ENCODE data around the gene HYPK.
A peak's percentile ranks its signal among the peaks of the same experiment; 100 is the strongest.

HYPK gene, protein sequence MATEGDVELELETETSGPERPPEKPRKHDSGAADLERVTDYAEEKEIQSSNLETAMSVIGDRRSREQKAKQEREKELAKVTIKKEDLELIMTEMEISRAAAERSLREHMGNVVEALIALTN

DNA sequence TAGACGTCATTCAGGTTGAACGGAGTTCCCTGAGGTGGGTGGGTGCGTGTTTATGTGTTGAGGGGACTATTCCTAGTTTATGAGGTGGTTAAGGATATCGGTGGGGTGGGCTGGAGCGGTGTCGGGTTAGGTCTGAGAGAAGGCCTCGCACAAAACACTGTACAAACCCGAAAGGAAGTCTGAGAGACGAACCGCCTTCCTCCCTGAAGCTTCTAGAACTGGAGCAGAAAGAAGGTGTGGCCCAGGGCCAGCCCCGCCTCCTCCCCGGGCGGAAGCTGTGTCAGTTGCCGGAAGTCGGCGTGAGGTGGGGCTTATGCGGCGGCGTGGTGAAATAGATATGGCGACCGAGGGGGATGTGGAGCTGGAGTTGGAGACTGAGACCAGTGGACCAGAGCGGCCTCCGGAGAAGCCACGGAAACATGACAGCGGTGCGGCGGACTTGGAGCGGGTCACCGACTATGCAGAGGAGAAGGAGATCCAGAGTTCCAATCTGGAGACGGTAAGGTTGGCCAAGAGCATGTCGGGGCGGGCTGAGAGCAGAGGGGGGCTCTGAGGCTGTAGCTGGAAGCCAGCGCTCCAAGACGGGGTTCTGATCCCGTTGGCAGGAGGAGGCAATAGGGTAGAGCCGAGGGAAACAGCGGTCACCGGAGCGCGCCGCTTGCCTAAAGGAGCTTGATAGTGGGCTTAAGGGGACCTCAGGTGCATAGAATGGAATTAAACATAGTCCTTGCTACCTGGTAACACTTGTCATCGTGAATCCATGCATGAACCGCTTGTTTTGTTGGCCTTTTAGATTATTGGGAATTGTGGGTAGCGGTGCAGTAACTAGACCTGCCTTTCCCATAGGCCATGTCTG is at the start of gene HYPK:
TSS of gene HYPK (plus strand) at position 314 of the 856 bp plus-strand sequence. CDS start at position 338, 24 bp downstream.
- peak; percentile 47 to 57 for DNase-seq

DNA sequence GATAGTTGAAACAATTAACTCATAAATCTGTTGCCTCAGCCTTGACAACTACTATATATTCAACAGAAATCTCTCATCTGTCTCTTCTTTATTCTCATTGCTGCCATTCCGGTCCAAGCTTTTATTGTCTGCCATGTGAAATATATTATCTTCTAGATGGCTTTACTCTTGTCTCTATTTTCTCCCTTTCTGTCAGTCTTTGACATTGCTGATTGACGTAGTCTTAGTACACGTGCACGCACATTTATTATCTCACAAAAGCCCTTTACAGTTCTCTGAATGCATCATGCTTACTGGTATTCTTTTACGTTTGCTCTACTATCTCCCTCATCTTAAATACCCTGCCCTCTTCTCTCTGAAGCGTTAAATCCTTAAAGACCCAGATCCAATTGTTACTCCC is 48.5 kb upstream of the HYPK start:
- no peak for DNase-seq

DNA sequence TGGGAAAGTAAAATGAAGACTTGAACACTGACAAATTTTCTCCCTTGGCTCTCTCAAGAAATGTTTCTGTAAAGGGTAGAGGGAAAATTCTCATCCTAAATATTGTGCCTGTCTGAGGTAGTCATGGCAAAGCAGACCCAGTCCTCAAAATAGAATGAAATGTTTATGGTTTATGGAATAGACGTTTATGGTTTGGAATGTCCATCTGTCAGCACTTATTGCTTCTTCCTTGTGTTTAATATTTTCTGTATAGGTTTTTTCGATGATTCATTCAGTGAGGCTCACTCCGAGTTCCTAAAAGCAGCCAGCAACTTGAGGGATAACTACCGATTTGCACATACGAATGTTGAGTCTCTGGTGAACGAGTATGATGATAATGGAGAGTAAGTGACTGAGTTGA is 37.6 kb upstream of the HYPK start:
- DNase-seq, result no peak

DNA sequence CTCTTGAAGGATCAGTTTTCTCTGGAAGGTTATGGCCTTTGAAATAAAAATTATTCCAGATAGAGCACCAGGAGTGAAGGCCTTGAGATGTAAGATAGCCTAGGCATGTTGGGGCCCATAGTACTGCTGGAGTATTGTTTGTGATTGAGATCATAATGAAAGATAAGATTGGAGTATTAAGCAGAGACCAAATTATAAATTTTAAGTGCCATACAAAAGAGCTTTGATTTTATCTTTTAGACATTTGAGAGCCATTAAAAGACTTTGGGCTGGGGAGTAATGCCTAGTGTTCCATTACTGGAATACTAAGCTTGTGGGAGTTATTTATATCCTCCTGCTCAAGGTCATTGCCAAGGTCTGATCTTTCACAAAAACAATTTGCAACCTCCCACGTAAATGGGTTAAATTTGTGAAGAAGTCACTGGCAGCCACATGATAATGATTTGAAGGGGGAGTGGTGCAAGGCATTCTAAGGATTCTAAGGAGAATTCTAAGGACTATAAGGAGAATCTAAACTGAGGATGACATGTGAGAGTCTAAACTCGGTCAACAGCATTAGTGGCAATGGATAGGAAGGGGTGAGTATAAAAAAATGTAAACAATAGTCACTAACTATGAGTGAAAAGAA is 36.5 kb upstream of the HYPK start:
- DNase-seq, result no peak

DNA sequence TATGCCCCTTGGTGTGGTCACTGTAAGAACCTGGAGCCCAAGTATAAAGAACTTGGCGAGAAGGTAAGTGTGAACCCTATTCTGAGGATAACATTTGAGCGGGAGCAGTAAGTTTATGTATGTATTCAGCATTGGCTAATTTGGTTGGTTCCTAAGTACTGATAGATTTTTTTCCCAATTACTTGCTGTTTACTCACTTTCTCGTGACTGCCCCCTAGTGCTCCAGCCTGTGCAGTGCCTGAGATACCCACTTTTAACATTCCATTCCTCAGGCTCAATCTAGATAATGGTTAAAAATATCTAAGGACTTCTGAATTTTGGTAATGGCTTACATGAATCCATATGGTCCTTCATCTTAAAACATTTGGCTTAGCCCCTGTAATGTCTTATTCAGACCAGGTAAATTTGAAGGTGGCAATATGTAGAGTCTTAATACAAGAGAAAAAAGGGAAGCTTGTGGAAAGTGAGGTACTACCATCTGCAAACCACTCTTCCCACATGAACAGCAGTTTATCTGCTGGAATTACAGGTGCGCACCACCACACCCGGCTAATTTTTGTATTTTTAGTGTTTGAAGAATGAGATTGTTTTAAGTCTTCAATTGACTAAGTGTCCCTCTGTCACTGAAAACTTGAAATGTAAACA is 30.7 kb upstream of the HYPK start:
- DNase-seq, result peak in 1 of 2 experiments; percentile 13

DNA sequence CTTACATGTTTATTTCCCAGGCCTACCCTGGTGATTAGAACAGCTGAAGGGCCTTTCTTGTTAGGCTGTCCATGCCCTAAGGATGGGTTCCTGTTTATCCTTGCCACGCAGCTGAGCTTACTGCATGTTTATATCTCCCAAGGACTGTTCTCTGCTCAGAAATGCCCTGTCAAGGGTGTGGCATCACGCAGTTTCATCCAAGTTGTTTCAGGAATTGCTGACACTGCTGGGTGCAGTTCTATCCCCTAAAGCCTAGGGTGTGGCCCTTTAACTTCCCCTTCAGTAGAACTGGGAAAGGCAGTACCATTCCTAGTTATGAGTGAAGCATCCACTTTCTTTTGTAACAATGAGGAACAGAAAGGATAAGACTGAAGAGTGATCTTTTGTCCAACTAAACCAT is 28.6 kb upstream of the HYPK start:
- DNase-seq, result no peak

DNA sequence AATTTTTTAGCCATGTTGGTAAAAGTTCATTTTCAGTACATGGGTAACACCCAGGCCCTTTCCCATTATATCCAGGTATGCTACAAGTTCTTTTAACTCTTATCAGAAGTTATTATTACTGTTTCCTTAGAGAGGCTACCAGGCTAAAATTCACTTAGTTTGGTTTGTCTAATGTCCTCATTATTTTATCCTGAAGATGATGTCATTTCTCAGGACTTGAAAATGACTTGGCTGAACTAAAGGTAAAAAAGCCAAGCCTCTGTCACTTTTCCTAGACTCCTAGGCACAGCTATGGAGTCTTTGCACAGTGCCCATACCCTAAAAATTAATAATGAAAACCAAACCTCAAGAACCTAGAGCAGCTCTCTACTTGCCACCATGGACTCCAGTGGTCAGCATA is 27.8 kb upstream of the HYPK start:
- no peak for DNase-seq

DNA sequence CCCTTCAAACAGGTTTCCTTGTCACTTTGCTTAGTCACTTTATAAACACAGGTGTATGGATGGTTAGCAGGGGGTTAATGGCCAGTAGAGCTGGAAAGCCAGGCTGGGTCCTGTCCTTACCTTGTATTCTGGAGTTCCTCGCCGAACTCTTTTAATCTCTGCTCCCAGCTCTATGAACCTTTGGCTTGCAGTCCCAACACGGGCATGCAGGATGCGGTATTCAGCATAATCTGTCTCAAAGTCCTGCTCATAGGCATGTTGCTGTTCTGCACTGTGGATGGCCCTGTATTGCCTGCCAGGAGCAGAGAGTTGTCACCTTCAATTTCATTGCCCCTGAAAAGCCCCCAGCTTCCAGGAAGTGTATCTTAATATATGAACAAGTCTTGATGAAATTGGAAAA is 26.3 kb upstream of the HYPK start:
- DNase-seq, result no peak

DNA sequence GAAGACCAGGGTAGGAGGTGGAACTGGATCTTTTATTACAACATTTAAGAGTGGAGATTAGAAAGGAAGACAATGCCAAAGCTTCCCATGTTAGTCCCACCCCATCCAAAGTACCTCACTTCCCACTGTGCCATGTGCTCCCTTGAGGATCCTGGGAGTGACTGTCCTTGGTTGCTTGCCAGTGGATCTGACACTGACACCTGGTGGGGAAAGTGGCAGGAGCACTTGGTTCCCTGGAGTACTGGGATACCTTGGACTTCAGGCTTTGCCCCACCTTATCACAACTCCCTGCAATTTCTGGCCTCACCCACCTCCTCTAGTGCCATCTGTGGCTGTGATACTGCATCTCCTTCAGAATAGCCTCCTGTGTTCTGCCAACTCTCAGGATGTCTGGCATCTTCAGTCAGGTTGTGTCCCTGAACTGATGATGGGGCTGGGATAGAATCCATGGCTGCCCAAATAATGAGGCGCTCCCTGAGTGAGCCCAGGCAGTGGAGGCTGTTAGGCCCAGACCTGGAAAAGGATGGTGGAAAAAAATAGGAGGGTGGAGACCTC is 24.9 kb upstream of the HYPK start:
- DNase-seq, result peak; percentile 29 to 53

DNA sequence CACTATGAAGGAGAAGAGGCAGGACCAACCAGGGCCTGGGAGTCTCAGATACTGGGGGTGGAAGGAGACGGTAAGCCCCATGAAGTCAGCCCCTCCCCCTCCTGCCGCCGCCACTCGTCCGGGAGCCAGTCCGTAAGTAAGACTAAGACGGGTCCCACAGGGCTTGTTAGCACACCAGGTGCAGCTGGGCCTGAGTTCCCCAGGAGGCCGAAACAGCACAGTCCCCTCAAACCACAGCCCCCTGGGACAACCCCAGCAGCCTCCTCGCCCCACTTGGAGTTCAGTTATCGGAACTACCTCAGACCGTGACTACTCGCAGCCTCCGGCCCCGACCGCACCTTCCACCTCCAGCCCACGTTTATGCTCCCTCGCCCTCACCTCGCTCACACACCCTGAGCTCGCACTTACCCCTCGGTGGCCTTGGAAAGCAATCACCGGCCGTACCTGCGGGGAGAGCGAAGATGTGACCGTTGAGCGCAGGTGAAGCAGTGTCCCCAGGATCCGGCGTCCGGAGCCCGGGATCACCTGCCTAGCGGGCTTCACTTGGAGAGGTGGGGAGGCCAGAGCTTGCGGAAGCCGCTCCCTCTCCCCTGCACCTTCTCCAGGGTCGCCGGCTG is 24.2 kb upstream of the HYPK start:
- peak in 1 of 2 experiments; percentile 1 for DNase-seq

DNA sequence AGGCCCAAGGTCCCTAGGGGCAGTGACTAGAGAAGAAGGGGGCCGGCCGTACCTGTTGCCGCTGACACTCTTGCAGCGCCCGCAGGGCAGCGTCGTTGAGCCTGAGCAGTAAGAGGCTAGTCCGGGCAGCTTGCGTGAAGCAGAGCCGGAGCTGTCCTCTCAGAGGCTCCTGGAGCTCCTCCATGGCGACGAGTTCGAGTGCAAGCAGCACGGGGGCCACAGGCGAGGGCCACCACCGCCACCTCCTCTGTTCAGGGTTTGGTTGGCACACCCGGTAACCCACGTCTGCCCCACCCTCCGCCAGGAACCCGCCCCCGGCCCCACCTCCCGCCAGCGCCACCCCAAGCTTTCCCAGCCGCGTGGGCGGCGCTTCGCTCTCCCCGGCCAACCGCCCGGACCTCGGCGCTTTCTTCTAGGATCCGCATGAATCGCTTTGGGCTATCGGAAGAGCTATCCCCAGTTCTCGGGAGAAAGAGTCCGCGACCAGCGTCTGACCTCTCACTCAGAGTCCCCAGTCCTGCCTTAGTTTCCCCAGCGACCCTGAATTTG is 23.6 kb upstream of the HYPK start, which contains the start of gene ELL3:
TSS of gene ELL3 (minus strand) at position 249 of the 549 bp plus-strand sequence. CDS start at position 184, 65 bp downstream.
- DNase-seq, result peak; percentile 58 to 71

DNA sequence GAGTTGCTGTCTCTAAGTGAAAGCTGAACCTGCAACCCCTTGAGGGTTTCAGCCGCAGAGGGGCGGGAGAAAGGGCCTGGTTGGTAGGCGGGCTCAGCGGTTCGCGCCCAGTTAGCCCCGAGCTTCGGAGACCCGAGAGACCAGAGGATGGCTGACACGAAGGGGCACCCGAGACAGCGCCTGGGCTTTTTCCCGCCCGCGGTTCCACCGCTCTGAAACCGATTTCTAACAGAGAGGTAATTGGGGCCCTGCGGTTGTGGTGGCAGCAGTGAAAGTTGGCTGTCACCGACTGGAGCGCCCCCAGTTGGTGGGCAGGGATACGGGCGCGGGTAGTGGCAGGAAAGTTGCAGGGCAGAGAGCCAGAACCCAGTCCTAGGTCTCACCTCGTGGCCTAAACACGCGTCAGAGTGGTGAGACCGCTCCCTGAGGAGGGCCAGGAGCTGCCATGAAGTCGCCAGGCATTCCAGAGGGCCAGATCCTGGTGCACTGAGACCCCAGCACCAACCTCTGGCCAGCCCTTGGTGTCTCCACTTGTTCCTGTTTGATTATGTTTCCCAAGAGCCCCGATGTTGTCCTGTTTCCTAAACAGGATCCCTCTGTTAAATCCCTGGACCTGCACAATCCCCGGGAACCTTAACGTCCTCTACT is 23.0 kb upstream of the HYPK start:
- DNase-seq, result peak; percentile 58 to 71

DNA sequence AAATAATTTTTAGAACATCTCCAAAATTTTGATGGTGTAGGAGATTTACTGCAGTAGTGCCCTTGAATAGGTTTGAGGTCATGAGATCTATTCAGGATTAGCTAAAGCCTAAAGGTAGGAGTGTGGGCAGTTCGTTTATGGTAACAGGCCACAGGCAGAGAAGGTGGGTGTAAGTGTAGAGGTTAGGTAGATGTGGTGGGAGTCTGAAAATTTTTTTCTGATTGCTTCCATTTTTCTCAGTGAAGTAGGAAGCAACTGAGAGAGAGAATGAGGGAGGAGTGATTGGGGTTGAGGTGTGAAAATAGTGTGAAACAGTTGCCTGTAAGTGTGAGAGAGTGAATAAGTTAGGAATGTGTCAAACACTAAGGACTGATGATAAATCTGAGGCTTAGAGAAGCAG is 21.4 kb upstream of the HYPK start:
- DNase-seq, result no peak

DNA sequence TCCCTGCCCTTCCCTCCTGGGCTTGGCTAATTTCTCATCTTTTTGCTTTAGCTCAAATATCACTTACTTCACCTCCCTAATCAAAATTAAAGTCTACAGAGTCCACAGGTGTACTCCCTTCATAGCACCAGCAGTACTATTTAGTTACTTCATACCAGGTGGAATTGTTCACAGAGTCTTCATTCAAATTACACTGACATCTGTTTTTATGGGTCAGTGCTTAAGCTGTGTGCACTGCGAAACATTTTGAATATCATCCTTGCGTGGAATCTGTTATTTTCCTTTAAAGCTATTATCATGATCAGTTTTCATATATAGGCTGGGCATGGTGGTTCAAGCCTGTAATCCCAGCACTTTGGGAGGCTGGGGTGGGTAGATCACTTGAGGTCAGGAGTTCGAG is 11.0 kb upstream of the HYPK start:
- no peak for DNase-seq

DNA sequence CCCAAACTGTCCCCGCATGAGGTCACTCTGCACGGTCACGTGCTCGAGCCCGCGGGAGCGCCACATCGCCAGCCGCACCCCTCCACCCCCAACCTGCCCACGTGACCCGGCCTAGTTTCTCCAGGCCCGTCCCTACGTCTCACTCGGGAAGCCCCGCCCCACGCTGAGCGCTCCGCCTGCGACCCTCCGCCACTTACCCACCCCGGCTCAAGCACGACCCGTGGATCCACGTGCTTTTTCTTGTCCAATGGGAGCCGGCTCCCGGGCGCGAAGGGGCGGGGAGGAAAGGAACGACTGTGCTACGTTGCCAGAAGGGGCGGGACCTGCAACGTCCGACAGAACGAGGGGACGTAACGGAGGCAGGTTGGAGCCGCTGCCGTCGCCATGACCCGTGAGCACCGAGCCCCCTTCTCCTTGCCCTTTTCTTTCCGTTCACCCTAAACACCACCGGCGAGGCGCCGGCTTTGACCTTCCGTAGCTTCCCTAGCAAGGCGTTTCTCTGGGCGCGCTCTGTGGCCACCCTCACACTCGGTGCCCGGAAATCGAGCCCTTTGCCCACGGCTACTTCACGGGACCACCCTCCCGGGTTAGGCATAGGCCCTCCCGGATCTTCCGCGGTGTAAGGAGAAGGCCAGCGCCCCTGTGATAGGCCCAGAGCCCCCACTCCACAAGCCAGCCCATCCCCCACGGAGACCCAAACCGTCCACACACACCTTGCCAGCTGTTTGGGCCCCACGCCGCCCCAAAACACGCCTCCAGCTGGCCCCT is 8.2 kb upstream of the HYPK start, which contains the start of gene SERF2:
TSS of gene SERF2 (plus strand) at position 328 of the 768 bp plus-strand sequence. CDS start at position 385, 57 bp downstream.
- DNase-seq, result peak; percentile 93 to 95

DNA sequence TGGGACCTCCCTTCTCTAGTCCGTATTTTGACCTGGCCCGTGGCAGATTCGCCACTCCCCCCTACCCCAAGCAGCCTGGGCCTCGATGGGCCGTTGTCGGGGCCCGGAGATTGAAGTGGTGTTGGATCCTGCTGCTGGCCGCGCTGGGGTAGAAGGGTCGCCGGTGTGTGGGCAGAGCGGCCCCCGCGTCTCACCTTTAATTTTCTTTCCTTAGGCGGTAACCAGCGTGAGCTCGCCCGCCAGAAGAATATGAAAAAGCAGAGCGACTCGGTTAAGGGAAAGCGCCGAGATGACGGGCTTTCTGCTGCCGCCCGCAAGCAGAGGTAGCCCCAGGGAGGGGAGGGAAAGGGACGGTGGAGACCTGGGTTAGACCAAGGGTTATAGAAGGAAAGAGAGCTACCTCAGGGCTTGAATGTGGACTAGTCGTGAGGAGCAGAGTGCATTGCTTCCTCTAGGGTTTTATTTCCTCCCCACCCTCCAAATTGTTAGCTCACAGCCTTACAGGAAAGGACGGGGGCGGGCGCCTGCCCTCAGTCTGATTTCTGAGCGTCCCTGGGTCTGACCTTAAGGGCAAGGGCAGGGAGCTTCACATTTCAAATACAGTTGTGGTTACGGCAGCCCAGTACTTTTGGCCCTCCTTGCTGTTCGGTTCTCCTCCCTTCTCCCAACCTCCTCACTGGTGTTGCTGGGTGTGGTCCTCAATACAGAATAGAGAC is 7.5 kb upstream of the HYPK start:
- no peak for DNase-seq

DNA sequence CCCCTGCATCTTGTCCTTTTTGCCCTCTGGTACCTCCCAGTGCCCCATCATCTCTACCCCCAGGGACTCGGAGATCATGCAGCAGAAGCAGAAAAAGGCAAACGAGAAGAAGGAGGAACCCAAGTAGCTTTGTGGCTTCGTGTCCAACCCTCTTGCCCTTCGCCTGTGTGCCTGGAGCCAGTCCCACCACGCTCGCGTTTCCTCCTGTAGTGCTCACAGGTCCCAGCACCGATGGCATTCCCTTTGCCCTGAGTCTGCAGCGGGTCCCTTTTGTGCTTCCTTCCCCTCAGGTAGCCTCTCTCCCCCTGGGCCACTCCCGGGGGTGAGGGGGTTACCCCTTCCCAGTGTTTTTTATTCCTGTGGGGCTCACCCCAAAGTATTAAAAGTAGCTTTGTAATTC is 6.8 kb upstream of the HYPK start:
- no peak for DNase-seq

DNA sequence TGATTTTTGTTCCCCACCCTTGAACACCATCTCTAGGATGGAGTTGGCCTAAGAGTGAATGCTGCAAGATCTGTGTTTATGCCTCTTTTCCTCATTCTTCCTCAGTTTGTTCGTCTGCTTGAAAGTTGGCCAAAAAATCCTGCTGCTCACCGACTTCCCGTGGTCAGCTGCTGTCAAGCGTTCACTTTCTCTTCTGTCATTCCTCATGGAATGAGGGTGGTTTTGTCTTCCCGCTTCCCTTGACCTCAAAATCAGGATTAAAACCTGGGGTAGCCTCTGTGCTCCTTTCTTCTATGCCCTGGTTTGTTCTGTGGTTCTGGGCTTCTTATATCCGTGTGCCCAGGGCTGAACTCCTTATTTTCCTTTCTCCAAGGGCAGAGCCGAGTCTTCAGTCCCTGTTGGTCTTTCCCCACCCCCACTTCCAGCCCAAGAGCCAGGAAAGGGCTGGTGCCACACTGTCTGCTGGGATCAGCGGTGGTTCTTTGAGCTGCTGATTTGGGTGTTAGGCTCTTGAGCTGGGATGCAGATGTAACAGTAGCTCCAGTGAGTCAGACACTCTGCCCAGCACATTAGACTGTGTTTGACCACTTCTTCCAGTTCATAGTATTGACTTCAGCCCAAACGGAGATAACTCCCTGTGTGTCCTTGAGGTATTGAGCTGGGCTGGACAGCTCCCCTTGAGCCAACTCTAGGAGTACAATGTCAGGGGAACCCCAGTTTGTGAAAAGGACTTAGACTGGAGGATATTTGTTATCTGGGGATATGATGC is 5.9 kb upstream of the HYPK start:
- DNase-seq, result no peak

DNA sequence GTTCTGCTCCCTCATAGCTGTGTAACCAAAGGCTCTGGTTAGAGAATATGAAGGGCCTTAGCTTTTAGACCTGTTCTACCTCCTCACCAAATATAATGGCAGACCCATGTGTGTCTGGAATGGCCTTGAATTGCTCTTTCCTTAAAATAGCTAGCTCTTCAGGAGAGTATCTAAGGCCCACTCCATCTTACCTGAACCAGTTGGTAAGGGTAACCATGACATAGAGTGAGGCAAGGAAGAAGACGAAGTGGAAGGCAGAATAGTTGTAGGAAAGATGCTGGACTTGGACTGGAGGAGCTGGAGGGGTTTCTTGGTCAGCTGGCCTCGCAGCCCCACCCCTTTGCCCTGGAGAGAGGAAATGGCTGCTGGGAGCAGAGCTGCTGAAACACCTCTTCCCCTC is 5.2 kb upstream of the HYPK start:
- DNase-seq, result no peak
